ENCODE data around the gene NELL1.

NELL1 gene

GRCh38 chr11:20669820-20670684 is 666 bp downstream of the NELL1 start:
- DNase-seq: no peak

DNA sequence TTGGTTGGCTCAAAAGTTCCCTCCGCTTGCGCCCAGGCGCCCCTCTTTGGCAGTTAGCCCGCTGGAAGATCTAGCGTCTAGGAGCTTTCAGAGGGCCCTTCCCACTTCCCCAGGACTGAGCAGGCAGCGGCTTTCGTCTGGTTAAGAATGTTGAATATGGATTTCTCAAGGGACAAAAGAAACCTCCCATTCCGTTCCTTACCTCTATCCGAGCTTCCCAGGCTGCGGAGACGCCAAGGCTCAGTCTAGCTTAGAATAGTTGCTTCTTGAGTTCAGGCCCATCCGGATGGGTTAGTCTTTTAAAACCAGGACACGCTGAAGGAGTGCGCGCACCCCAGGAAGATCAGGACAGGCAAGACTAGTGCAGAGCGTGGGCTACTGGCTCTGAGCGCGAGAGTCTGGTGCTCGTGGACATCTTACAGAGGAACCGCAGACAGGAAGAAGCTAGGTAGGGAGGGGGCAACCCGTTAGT is 1.6 kb downstream of the NELL1 start:
- no peak for DNase-seq

DNA sequence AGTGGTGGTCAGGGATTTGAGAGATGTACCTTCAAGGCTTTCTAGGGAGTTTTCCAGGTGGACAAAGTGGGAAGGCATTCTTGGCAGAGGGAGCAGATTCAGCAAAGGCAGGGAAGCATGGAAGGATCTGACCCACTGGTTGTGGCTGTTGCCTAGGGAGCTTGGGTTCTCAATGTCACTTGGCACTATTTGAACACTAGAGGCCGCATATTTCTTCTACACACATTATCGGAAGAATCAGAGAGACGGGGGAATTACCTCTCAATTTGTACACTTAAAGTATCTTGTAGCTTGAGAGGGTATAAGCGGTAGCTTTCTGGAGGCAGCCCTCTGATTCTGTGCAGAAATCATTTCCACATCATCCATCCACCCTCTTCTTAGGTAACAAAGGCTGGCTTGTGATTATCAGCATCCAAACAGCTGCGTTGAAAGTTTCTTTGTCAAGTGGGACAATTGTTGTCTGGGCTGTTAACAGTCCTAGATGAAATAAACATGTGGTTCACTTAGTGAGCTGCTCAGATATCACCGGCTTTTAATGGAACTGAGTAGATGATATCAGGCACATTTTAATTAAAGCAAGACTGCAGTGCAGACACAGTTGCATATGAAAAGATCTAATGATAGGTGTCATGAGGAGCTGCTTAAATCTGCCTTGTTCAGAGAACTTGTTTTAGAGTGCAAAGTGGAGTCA is 2.6 kb downstream of the NELL1 start:
- no peak for DNase-seq

DNA sequence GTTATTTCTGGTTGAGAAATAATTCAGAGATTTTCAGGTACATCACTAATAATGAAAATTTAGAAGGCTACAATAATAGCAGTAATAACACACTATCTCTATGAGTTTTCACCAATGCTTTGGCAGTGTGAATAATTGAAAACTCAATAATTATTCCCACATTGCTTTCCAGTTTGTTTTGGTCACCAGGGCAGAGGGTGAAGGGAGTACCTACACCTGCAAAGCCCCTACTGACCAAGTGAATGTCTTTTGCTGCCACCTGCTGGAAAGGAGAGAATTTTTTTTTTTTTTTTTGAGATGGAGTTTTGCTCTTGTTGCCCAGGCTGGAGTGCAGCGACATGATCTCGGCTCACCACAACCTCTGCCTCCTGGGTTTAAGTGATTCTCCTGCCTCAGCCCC is 3.2 kb downstream of the NELL1 start:
- DNase-seq: no peak

DNA sequence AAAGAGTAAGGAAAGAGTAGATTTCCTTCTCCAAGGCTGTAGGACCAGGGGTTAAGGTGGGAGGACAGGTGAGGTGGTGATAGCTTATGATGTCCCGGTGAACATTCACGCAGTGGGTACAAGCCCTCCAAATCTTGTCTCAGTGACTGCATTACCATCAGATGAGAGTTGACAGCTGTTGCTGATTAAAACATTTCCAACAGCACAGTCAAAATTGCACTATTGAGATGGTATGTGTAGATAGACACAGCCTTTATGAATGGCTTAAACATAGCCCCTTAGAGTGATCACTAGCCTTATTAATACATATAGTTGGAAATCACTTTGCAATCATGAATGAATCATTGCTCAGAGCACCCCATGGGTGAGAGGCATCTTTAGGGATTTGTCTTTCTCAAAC is 7.3 kb downstream of the NELL1 start:
- no peak for DNase-seq

DNA sequence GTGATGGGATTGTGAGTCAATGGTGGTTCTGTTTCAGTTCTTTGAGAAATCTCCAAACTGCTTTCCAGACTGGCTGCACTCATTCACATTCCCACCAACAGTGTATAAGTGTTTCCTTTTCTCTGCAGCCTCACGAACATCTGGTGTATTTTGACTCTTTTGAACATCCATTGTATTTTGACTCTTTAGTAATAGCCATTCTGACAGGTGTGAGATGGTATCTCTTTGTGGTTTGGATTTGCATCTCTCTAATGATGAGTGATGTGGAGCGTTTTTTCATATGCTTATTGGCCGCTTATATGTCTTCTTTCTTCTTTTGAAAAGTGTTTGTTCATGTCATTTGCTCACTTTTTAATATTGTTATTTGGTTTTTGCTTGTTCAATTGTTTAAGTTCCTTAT is 19.4 kb downstream of the NELL1 start:
- DNase-seq: no peak

GRCh38 chr11:20707876-20708275 is 38.5 kb downstream of the NELL1 start:
- DNase-seq: no peak

DNA sequence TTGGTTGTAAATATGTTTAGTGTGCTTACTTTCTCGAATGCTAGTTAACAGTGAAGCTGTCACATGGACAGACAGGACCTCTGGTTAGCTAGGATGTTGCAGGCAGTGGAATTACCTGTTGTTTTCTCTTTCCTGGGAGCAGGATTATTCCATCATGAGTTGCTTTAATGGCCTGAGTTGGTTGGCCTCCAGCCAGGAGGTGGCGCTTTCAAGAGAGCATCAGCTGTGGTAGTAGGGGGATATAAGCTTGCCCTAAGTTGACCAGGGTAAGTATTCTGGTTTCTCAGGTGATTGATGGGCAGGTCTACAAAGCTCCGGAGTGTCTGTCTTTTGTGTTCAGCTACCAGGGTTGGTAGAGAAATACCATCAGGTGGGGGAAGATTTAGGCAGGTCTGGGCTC is 43.5 kb downstream of the NELL1 start:
- DNase-seq: no peak

DNA sequence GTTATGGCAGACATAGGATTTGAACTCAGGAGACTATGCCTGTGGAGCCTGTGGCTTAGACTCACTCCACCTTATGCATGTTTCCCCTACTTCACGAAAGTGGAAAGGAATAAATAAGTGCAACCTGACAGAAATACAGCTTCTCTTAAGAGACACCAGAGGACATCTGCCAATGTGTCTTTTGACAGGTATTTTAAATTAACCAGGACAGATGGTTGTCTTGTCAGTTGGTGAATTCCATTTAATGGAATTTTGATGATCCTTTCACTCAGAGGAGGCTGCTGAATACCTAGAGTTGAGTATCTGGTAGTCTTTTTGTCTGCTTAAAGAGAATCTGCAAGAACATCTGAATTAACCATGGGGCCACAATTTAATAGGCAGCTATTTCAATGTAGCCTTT is 46.1 kb downstream of the NELL1 start:
- DNase-seq: no peak

DNA sequence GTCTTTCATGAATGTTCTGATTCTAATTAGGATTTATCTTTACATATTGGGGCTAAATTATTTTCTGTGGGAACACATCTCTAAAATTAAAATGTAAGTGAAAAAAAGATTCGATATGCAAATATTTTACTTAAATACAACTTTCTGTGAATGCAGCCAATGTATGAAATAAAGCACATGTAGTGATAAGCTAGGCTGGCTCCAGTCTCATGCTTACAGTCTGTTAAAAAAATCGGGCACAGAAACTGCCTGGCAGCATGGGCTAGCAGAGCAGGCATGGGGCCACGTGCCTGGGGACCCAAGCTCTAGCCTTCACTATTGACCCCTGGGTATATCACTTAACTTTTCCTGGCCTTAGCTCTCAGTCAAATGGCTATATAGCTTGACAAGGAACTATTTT is 46.5 kb downstream of the NELL1 start:
- no peak for DNase-seq

DNA sequence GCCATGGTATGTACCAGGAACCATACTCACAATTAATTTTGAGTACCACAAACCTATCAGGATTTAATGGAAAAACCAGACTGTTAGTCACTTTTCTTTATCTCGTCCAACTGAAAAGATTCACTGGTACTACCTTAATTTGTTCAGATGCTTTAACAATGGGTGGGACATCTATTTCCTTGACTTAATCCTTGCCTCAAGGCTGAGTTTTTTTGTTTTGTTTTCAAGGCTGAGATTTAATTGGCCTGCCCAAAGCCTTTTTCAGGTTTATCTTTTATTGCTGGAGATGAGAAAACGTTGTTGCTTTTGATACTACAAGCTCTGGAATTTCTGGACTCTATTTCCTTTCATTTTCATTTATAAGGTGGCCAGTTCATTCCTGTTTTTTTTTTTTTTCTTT is 50.4 kb downstream of the NELL1 start:
- DNase-seq: no peak

GRCh38 chr11:20723366-20723765 is 54.0 kb downstream of the NELL1 start:
- DNase-seq: no peak

GRCh38 chr11:20729597-20730105 is 60.3 kb downstream of the NELL1 start:
- no peak for DNase-seq

DNA sequence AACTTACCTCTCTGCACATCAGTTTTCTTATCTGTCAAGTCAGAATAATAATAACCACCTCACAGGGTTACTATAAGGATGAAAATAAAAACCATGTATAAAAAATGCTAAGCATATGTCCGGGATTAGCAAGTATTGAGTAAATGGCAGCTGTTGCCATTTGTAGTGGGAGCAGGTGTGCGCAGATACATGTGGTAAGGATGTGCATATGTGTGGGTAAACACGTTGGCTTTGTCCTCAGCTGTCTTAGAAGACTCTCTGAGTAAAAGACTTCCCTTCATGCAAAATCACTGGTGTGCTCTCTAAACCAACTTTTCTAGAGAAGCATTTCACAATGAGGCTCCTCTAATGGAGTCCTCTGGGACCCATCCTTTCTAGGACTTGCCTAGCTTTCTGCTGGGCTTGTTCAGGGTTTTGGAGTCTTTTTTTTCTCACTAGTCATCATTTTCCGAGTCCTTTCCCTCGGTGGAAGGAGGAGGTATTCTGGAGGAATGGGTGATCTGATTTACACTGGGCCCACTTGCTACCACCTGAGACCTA is 62.4 kb downstream of the NELL1 start:
- no peak for DNase-seq

DNA sequence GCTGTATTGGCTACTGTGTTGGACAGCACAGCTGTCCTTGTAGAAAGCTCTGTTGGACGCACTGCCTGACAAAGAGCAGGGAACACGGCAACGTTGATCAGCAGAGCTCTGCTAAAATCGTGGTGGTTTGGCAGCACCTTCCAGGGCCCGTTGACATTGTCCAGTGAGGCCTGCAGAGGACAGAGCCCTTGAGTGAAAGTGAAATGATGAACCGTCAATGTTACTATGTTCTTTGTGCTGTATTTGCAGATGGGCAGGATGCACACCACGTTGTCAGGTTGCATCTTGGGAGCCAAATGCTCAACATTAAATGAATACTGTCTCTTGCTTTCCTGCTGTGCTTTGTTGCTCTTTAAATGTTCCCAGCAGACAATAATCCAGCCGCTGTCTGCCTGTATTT is 69.7 kb downstream of the NELL1 start:
- no peak for DNase-seq

- DNase-seq: no peak
Observed at GRCh38 chr11:20739577-20739976, 70.2 kb downstream of the NELL1 start.

- DNase-seq: no peak
Observed at GRCh38 chr11:20754933-20755332, 85.5 kb downstream of the NELL1 start.

- DNase-seq: no peak
Observed at GRCh38 chr11:20759541-20759940, 90.2 kb downstream of the NELL1 start.

DNA sequence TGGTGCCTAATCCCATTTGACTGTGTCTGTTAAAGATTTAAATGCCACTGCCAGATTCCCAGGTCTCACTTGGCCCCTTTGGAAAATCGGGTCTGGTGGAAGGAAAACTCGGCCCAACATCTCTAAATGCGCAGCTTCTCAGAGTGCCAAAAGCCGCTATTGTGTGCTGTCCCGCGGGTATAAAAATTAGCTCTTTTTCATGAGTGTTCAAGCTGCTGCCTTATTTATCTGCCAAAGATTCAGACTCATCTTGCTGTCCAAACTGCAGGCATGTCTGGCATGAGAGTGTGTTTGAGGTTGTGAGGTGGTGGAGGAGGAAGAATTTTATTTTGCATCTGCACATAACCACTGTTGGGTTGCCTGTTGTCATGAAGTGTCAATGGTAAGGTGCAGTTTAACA is 91.4 kb downstream of the NELL1 start:
- DNase-seq: no peak

- no peak for DNase-seq
Observed at GRCh38 chr11:20762116-20762844, 92.9 kb downstream of the NELL1 start.

- no peak for DNase-seq
Observed at GRCh38 chr11:20762980-20763379, 93.6 kb downstream of the NELL1 start.

GRCh38 chr11:20770414-20770946 is 101.1 kb downstream of the NELL1 start:
- no peak for DNase-seq

- DNase-seq: no peak
Observed at GRCh38 chr11:20771026-20771425, 101.6 kb downstream of the NELL1 start.
